Brain microvascular endothelial cell (primary cell): ENCODE data around the gene CPSF3.

ENCODE experiments used
- DNase-seq: peaks from one replicate; pipeline ENCODE4 v3.0.0-alpha.2; 2020
- H3K27ac ChIP-seq: fragments of 250-450 bp; sonication (Bioruptor Pico); 2 replicates; pipeline ENCODE4 v1.5.1; 2020; ENCODE audit warnings: mild to moderate bottlenecking, moderate library complexity
- H3K27me3 ChIP-seq: fragments of 250-450 bp; sonication (Bioruptor Pico); replicated peaks from 2 replicates; pipeline ENCODE4 v1.5.1; 2020; ENCODE audit warnings: mild to moderate bottlenecking
- H3K36me3 ChIP-seq: fragments of 250-450 bp; sonication (Bioruptor Pico); replicated peaks from 2 replicates; pipeline ENCODE4 v1.5.1; 2020; ENCODE audit warnings: mild to moderate bottlenecking
- H3K4me3 ChIP-seq: 2 replicates; pipeline ENCODE4 v1.5.1; 2011; ENCODE audit warnings: low read depth, mild to moderate bottlenecking, control low read depth, low read length, moderate library complexity
- in situ Hi-C: cut with HindIII; loops from 2 replicates; pipeline ENCODE4 v1.10.0; 2017; ENCODE audit warnings: low sequenced_read_pairs, low pct_ligation_motif_present
- TF ChIP-seq, protein P1 (sequence below): IDR thresholded peaks from 2 replicates; pipeline ENCODE4 v1.5.1; 2011; ENCODE audit warnings: low read depth, mild to moderate bottlenecking, moderate library complexity, low read length, control low read depth, inconsistent platforms; ENCODE audit errors: missing control alignments

The CPSF3 gene

DNA sequence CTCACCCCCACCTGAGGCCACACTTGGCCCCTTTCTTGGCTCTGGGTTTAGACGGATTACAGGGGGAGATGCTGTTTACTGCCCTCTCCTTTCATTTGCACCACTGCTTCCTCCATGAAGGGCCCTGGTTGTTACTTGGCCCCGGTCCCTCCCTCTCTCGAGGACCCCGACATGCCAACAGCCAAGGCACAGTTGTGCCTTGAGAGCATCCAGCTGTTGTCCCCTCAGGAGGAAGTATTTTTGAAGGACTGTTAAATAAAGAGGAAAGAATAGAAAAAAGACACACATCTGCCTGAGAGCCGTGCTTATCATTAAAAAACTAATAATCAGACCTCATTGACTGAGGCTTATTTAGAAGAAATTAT lies 44.1 kb upstream of the CPSF3 start:
- no peak overlapping the region for H3K27ac ChIP-seq
- DNase-seq = no peak
- peaks cover 32% of the 10 kb centered on the region for H3K36me3 ChIP-seq
- in situ Hi-C loops = no loop called here
- no peaks in the 10 kb centered on the region for H3K27me3 ChIP-seq
- no peak overlapping the region for H3K4me3 ChIP-seq
- TF ChIP-seq, protein P1, sequence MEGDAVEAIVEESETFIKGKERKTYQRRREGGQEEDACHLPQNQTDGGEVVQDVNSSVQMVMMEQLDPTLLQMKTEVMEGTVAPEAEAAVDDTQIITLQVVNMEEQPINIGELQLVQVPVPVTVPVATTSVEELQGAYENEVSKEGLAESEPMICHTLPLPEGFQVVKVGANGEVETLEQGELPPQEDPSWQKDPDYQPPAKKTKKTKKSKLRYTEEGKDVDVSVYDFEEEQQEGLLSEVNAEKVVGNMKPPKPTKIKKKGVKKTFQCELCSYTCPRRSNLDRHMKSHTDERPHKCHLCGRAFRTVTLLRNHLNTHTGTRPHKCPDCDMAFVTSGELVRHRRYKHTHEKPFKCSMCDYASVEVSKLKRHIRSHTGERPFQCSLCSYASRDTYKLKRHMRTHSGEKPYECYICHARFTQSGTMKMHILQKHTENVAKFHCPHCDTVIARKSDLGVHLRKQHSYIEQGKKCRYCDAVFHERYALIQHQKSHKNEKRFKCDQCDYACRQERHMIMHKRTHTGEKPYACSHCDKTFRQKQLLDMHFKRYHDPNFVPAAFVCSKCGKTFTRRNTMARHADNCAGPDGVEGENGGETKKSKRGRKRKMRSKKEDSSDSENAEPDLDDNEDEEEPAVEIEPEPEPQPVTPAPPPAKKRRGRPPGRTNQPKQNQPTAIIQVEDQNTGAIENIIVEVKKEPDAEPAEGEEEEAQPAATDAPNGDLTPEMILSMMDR = no peak

DNA sequence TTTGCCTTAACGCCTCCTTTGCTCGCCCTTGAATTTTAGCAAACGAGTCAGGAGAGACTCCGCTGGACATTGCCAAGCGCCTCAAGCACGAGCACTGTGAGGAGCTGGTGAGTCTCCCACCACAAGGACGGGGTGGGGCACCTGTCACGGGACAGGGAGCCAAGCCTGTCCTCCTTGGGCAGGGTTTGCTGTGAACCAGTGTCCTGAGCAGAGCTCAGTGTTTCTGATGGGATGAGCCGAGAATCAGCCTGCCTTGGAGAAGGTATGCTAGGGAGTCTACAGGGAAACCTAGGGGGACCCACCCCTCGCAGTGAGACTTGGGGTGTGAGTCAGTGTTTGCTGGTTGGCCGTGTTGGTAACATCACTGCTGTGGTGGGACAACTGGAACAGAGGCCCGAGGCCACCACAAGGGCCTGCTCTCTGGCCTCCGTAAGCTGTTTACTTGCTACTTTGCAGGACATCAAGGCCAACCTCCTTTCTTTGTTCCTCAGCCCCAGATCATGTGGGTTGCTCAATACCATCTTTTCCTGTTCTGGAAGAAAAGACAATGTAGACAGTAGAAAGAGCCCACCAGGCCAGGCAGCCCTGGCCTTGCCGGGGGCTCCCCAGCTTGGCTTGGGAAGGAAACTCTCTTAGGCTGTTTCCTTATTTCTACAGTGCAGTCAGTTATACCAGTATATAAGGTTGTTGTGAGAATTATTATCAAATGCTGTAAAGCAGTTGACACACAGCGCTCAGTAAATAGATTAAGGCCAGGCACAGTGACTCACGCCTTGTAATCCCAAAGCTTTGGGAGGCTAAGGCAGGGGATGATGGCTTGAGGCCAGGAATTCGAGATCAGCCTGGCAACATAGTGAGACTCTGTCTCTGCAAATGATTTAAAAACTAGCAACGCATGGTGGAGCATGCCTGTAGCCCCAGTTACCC lies 42.5 kb upstream of the CPSF3 start:
- peak overlapping the region; percentile 86 for H3K27ac ChIP-seq
- TF ChIP-seq, protein P1 = no peak
- peak; percentile 92 for DNase-seq
- in situ Hi-C loops = no loop called here
- H3K4me3 ChIP-seq = no peak overlapping the region
- no peaks in the 10 kb centered on the region for H3K27me3 ChIP-seq
- H3K36me3 ChIP-seq = peaks cover 41% of the 10 kb centered on the region

DNA sequence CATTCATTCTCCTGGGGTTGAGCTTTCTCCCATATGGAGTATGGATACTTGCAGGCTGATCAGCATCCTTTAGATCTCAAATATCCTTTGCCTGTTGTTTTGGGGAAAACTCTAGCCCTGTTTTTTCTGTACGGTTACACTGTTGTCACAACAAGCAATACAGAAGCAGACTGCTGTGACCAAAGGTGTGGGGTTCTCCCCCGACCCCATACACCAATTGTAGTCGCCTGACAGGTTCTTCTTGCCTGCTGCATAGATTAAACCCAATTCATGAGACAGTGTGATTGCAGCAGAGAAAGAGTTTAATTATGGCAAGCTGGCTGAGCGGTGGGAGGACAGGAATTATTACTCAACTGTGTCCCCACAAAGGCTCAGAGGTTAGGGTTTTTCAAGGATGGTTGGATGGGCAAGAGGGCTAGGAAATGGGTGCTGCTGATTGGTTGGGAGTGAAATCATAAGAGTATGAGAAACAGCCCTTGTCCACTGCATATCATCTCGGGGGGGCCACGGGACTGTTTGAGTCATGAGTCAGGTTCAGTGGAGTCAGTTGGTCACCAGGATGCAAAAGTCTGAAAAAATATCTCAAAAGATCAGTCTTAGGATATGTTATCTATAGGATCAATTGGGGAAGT lies 40.7 kb upstream of the CPSF3 start:
- in situ Hi-C loops = no loop called here

DNA sequence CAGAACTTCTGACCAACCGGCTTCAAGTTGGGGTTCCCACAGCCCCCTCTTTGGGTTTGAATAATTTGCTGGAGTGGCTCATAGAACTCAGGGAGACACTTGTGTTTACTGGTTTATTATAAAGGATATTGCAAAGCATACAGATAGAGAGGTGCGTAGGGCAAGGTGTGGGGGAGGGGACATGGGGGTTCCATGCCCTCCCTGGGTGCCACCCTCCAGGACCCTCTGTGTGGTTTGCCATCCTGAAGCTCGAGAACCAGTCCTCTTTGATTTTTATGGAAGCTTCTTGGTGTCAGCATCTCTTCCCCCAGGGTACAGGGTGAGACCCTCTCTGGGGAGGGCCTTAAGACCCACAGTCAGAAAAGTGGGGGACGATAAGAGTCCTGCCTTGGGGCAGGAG lies 38.9 kb upstream of the CPSF3 start:
- H3K4me3 ChIP-seq = no peak overlapping the region
- H3K36me3 ChIP-seq = peaks cover 56% of the 10 kb centered on the region
- no peak overlapping the region for H3K27ac ChIP-seq
- DNase-seq = no peak
- no peaks in the 10 kb centered on the region for H3K27me3 ChIP-seq
- TF ChIP-seq, protein P1 = no peak
- in situ Hi-C loops = no loop called here

More for the DNA sequence above, 40.7 kb upstream of the CPSF3 start:
- peaks cover 44% of the 10 kb centered on the region for H3K36me3 ChIP-seq
- no peak overlapping the region for H3K27ac ChIP-seq
- peak; percentile 66 for DNase-seq
- H3K4me3 ChIP-seq = no peak overlapping the region
- H3K27me3 ChIP-seq = no peaks in the 10 kb centered on the region
- TF ChIP-seq, protein P1 = no peak

DNA sequence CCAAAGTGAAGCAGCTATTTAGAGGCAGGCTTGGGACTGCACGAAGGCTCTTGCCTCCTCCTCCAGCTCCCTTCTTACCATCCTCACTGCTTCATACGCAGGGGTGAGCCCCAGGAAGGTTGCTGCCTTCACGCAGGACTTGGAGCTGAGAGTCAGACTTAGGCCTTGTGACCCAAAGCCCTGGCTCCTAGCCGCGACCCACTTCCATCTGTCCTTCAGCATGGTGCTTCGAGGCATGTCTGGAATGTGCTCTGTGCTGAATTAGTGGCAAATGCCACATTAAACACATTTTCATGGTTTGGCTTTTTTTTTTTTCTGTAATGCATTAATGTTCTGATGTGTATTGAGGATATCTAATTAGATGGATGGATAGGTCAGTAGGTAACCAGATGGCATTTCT lies 37.6 kb upstream of the CPSF3 start:
- no peak for DNase-seq
- Histone ChIP-seq H3K27ac (no peak overlapping the region), H3K27me3 (no peaks in the 10 kb centered on the region), H3K36me3 (peaks cover 64% of the 10 kb centered on the region), H3K4me3 (no peak overlapping the region)
- TF ChIP-seq, protein P1 = no peak
- in situ Hi-C loops = no loop called here
